HL-60 (cell line): Measurements from ENCODE around the gene APBB2.

ENCODE experiments used
- POLR2AphosphoS5 ChIP-seq: IDR thresholded peaks from 2 replicates; pipeline ENCODE4 v1.6.1; 2012; ENCODE audit warnings: low read depth
- SPI1 ChIP-seq: IDR thresholded peaks from 2 replicates; pipeline ENCODE4 v1.6.1; 2012; ENCODE audit warnings: low read depth, mild to moderate bottlenecking, borderline replicate concordance
- TF ChIP-seq, protein P1 (sequence below): IDR thresholded peaks from one replicate; pipeline ENCODE4 v1.5.1; 2011; ENCODE audit warnings: low read length, control low read depth, inconsistent platforms; ENCODE audit not compliant: insufficient read depth
- TF ChIP-seq, protein P2 (sequence below): IDR thresholded peaks from 2 replicates; pipeline ENCODE4 v1.6.1; 2012; ENCODE audit warnings: low read depth; ENCODE audit not compliant: insufficient replicate concordance

DNA sequence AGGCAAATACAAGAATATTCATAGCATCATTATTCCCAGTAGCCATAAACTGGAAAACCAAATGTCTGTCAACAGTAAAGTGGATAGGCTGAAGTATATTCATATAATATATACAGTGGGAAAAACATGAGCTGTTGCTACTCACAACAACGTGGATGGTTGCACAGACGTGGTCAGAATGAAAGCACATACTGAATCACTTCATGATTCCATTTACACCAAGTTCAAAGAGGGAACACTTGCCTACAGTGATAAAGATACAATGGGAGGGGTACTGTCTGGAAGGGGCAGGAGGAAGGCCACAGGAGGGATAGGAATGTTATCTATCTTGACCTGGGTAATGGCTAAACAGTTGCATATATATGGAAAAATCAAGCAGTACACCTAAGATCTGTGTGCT, 25.3 kb downstream of the APBB2 start:
- TF ChIP-seq, protein P1, sequence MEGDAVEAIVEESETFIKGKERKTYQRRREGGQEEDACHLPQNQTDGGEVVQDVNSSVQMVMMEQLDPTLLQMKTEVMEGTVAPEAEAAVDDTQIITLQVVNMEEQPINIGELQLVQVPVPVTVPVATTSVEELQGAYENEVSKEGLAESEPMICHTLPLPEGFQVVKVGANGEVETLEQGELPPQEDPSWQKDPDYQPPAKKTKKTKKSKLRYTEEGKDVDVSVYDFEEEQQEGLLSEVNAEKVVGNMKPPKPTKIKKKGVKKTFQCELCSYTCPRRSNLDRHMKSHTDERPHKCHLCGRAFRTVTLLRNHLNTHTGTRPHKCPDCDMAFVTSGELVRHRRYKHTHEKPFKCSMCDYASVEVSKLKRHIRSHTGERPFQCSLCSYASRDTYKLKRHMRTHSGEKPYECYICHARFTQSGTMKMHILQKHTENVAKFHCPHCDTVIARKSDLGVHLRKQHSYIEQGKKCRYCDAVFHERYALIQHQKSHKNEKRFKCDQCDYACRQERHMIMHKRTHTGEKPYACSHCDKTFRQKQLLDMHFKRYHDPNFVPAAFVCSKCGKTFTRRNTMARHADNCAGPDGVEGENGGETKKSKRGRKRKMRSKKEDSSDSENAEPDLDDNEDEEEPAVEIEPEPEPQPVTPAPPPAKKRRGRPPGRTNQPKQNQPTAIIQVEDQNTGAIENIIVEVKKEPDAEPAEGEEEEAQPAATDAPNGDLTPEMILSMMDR = no peak
- no peak for TF ChIP-seq POLR2AphosphoS5
- TF ChIP-seq, protein P2, sequence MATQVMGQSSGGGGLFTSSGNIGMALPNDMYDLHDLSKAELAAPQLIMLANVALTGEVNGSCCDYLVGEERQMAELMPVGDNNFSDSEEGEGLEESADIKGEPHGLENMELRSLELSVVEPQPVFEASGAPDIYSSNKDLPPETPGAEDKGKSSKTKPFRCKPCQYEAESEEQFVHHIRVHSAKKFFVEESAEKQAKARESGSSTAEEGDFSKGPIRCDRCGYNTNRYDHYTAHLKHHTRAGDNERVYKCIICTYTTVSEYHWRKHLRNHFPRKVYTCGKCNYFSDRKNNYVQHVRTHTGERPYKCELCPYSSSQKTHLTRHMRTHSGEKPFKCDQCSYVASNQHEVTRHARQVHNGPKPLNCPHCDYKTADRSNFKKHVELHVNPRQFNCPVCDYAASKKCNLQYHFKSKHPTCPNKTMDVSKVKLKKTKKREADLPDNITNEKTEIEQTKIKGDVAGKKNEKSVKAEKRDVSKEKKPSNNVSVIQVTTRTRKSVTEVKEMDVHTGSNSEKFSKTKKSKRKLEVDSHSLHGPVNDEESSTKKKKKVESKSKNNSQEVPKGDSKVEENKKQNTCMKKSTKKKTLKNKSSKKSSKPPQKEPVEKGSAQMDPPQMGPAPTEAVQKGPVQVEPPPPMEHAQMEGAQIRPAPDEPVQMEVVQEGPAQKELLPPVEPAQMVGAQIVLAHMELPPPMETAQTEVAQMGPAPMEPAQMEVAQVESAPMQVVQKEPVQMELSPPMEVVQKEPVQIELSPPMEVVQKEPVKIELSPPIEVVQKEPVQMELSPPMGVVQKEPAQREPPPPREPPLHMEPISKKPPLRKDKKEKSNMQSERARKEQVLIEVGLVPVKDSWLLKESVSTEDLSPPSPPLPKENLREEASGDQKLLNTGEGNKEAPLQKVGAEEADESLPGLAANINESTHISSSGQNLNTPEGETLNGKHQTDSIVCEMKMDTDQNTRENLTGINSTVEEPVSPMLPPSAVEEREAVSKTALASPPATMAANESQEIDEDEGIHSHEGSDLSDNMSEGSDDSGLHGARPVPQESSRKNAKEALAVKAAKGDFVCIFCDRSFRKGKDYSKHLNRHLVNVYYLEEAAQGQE = no peak
- no peak for TF ChIP-seq SPI1
